Keratinocyte (primary cell): ENCODE results near the gene DUT. TPM values are rescaled to one million over a fixed set of nuclear protein-coding genes. Genes with fewer than 3 reads are reported as not detected.

Experiments used
- DNase-seq: peaks from one replicate; pipeline ENCODE4 v3.0.0-alpha.2; 2011; ENCODE audit warnings: low read depth, missing footprints, low spot score
- FAIRE-seq: peaks from 2 replicates; lab custom pipeline; 2011; peaks lifted over from hg19 to GRCh38; lab: Jason Lieb, UNC
- H2AFZ ChIP-seq: 2 replicates; pipeline ENCODE4 v1.6.0; 2012; ENCODE audit warnings: low read length, control low read depth, inconsistent platforms; ENCODE audit not compliant: control insufficient read depth
- H3K27ac ChIP-seq: 2 replicates; pipeline ENCODE4 v1.5.1; 2011; ENCODE audit warnings: low read length; ENCODE audit not compliant: control insufficient read depth, insufficient read depth
- H3K27me3 ChIP-seq: 3 replicates; pipeline ENCODE4 v1.6.0; 2011; ENCODE audit warnings: low read length; ENCODE audit not compliant: control insufficient read depth, insufficient read depth; ENCODE audit errors: extremely low read depth
- H3K36me3 ChIP-seq, 2 experiments: 2 replicates in 1 of 2; 3 replicates in 1 of 2; pipeline ENCODE4 v1.5.1; 2011; ENCODE audit warnings: low read length in 2 of 2, mild to moderate bottlenecking in 1 of 2; ENCODE audit not compliant: control insufficient read depth in 2 of 2, insufficient read depth in 2 of 2; ENCODE audit errors: extremely low read depth in 1 of 2
- H3K4me1 ChIP-seq: 3 replicates; pipeline ENCODE4 v1.5.1; 2011; ENCODE audit warnings: low read length; ENCODE audit not compliant: control insufficient read depth, insufficient read depth; ENCODE audit errors: extremely low read depth
- H3K4me2 ChIP-seq: 3 replicates; pipeline ENCODE4 v1.6.0; 2011; ENCODE audit warnings: low read depth, low read length; ENCODE audit not compliant: control insufficient read depth, insufficient read depth; ENCODE audit errors: extremely low read depth
- H3K4me3 ChIP-seq, 3 experiments: fragments of 200-600 bp in 1 of 3; sonication (generic) in 1 of 3; 2 replicates in 2 of 3; 3 replicates in 1 of 3; pipeline ENCODE4 v1.5.1; 2011 to 2016; ENCODE audit warnings: low read length in 3 of 3, mild to moderate bottlenecking in 3 of 3, control low read depth in 2 of 3, inconsistent platforms in 1 of 3, low read depth in 1 of 3, mixed read lengths in 1 of 3, mixed run types in 1 of 3, moderate library complexity in 1 of 3; ENCODE audit not compliant: control insufficient read depth in 2 of 3, insufficient read depth in 2 of 3; ENCODE audit errors: extremely low read depth in 1 of 3
- H3K79me2 ChIP-seq: 2 replicates; pipeline ENCODE4 v1.6.0; 2012; ENCODE audit warnings: low read length; ENCODE audit not compliant: control insufficient read depth, insufficient read depth
- H3K9ac ChIP-seq: 3 replicates; pipeline ENCODE4 v1.6.0; 2011; ENCODE audit warnings: low read length; ENCODE audit not compliant: control insufficient read depth, insufficient read depth; ENCODE audit errors: extremely low read depth
- H3K9me1 ChIP-seq: 3 replicates; pipeline ENCODE4 v1.6.0; 2011; ENCODE audit warnings: low read length; ENCODE audit not compliant: control insufficient read depth, insufficient read depth; ENCODE audit errors: extremely low read depth
- H3K9me3 ChIP-seq: 2 replicates; pipeline ENCODE4 v1.5.1; 2012; ENCODE audit warnings: low read depth, low read length; ENCODE audit not compliant: control insufficient read depth
- H4K20me1 ChIP-seq: 3 replicates; pipeline ENCODE4 v1.6.0; 2011; ENCODE audit warnings: low read length; ENCODE audit not compliant: control insufficient read depth, insufficient read depth; ENCODE audit errors: extremely low read depth
- EZH2 ChIP-seq: IDR thresholded peaks from one replicate; pipeline ENCODE4 v1.6.1; 2012; ENCODE audit warnings: inconsistent platforms, mild to moderate bottlenecking, low read length, moderate library complexity
- dilution Hi-C: fragments of 300-500 bp; cut with MboI; formaldehyde crosslinking; loops from one replicate; pipeline ENCODE4 v1.7.0; 2020; ENCODE audit warnings: low sequenced_read_pairs; ENCODE audit not compliant: extremely low pct_ligation_motif_present
- polyA plus RNA-seq, 5 experiments: library from polyadenylated mRNA; depleted of rRNA in 3 of 5; stranded (reverse) in 3 of 5; stranded (forward) in 1 of 5; unstranded in 1 of 5; fragments of >200 nt; gene quantifications; 1 replicate in 1 of 5; 2 replicates in 3 of 5; 3 replicates in 1 of 5; pipeline versions ENCODE4 v1.2.1 to v1.2.3, GENCODE V29; 2011 to 2012; ENCODE audit warnings: missing spikeins in 2 of 5, low read depth in 1 of 5, low replicate concordance in 1 of 5
- TF ChIP-seq, protein P1 (sequence below), 3 experiments: IDR thresholded peaks in 1 of 3; conservative IDR thresholded peaks in 1 of 3; optimal IDR thresholded peaks in 1 of 3; 2 replicates in 2 of 3; 3 replicates in 1 of 3; pipeline versions ENCODE3 to v1.5.1; 2011; ENCODE audit warnings: low read length in 3 of 3, mild to moderate bottlenecking in 3 of 3, moderate library complexity in 2 of 3, control low read depth in 1 of 3, inconsistent platforms in 1 of 3; ENCODE audit not compliant: insufficient read depth in 2 of 3; ENCODE audit errors: extremely low read depth in 1 of 3

Gene DUT
- polyA plus RNA-seq, 1 donor (not counting 4 experiments of a cell fraction or from before 2014, with no cell fraction given) = 79.8 TPM

DNA sequence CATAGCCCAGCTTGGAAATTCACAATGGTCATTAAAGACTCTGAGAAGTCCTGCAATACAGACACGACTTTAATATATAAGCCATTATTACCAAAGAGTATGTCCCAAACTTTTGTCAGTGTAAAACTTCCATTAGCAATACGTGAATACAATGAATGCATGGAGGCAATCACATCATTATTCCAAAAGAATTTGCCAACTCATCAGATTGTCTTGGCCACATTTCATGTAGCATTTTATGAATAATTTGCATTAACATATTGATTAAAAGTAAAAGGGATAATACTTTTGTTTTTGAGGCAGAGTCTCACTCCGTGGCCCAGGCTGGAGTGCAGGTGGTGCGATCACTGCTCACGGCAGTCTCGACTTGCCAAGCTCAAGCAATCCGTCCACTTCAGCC is 7.9 kb upstream of the DUT start:
- dilution Hi-C loops = no loop called here

DNA sequence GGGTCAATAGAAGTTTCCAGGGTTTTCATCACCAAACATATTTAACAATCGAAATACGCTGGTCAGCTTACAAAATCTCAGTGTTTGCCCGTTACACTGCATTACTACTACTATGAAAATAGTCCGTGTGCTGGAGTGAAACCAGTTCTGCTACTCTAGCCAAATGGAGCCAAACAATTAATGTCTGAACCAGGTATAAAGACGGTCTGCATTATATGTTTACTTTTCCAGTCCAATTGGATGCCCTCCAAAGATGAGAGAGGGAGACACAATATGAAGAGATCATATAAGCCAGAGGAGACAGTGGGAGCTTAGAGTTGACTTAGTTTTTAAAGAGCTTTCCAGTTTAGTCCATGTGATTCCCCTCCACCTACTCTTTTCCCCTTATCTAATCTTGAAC is 6.3 kb upstream of the DUT start:
- Histone ChIP-seq H3K27ac (no peak overlapping the region), H3K79me2 (no peaks in the 10 kb centered on the region), H4K20me1 (no peaks in the 10 kb centered on the region), H3K9me1 (no peaks in the 10 kb centered on the region), H3K9ac (no peak overlapping the region), H3K9me3 (no peaks in the 10 kb centered on the region), H3K4me2 (no peak overlapping the region), H2AFZ (no peak overlapping the region), H3K4me3 (no peak overlapping the region), H3K27me3 (no peaks in the 10 kb centered on the region), H3K36me3 (no peaks in the 10 kb centered on the region), H3K4me1 (peaks cover 2% of the 10 kb centered on the region)
- FAIRE-seq = no peak
- dilution Hi-C loops = no loop called here
- DNase-seq = no peak
- TF ChIP-seq, protein P1, sequence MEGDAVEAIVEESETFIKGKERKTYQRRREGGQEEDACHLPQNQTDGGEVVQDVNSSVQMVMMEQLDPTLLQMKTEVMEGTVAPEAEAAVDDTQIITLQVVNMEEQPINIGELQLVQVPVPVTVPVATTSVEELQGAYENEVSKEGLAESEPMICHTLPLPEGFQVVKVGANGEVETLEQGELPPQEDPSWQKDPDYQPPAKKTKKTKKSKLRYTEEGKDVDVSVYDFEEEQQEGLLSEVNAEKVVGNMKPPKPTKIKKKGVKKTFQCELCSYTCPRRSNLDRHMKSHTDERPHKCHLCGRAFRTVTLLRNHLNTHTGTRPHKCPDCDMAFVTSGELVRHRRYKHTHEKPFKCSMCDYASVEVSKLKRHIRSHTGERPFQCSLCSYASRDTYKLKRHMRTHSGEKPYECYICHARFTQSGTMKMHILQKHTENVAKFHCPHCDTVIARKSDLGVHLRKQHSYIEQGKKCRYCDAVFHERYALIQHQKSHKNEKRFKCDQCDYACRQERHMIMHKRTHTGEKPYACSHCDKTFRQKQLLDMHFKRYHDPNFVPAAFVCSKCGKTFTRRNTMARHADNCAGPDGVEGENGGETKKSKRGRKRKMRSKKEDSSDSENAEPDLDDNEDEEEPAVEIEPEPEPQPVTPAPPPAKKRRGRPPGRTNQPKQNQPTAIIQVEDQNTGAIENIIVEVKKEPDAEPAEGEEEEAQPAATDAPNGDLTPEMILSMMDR (optimal IDR thresholded peaks at IDR 0.05 in 1 of 3, IDR thresholded peaks at IDR 0.05 in 1 of 3, conservative IDR thresholded peaks at IDR 0.05 in 1 of 3; ENCODE audit: extremely low read depth in 1 of 3, insufficient read depth in 2 of 3, low read length in 3 of 3) = no peak
- no peak for TF ChIP-seq EZH2

More for the DNA sequence above, 7.9 kb upstream of the DUT start:
- H2AFZ ChIP-seq = no peak overlapping the region
- H3K4me3 ChIP-seq = no peak overlapping the region
- H3K4me2 ChIP-seq = no peak overlapping the region
- H3K4me1 ChIP-seq = no peaks in the 10 kb centered on the region
- no peak for DNase-seq
- H3K79me2 ChIP-seq = no peaks in the 10 kb centered on the region
- H3K9me1 ChIP-seq = no peaks in the 10 kb centered on the region
- no peaks in the 10 kb centered on the region for H4K20me1 ChIP-seq
- no peak overlapping the region for H3K27ac ChIP-seq
- TF ChIP-seq, protein P1 (optimal IDR thresholded peaks at IDR 0.05 in 1 of 3, IDR thresholded peaks at IDR 0.05 in 1 of 3, conservative IDR thresholded peaks at IDR 0.05 in 1 of 3; ENCODE audit: extremely low read depth in 1 of 3, insufficient read depth in 2 of 3, low read length in 3 of 3) = no peak
- TF ChIP-seq EZH2 = no peak
- H3K36me3 ChIP-seq = no peaks in the 10 kb centered on the region
- H3K27me3 ChIP-seq = no peaks in the 10 kb centered on the region
- FAIRE-seq = no peak
- H3K9ac ChIP-seq = no peak overlapping the region
- H3K9me3 ChIP-seq = no peaks in the 10 kb centered on the region
